ENCODE measurements around the gene TSHZ2.
"Not testable (repeated sequence)": the region's sequence is repeated elsewhere in the genome, so short reads cannot be mapped to it uniquely, and the experiment has no call there.

The TSHZ2 gene

GRCh38 chr20:53515749-53516148 lies 543.6 kb downstream of the TSHZ2 start:
- no peak for DNase-seq (ENCODE audit: low read depth)
- no peak overlapping the region for H3K4me3 ChIP-seq (ENCODE audit: low read depth, low read length)

GRCh38 chr20:53517146-53517545 lies 545.0 kb downstream of the TSHZ2 start:
- no peak for DNase-seq (ENCODE audit: low read depth)
- H3K4me3 ChIP-seq (ENCODE audit: low read depth, low read length) = no peak overlapping the region

GRCh38 chr20:53521421-53521820 lies 549.3 kb downstream of the TSHZ2 start:
- DNase-seq (ENCODE audit: low read depth); H3K4me3 ChIP-seq (ENCODE audit: low read depth, low read length): not testable (repeated sequence)

- DNase-seq (ENCODE audit: low read depth) = no peak
- H3K4me3 ChIP-seq (ENCODE audit: low read depth, low read length) = no peak overlapping the region
These were observed 549.9 kb downstream of the TSHZ2 start for GRCh38 chr20:53522026-53522425.

GRCh38 chr20:53522696-53523095 lies 550.5 kb downstream of the TSHZ2 start:
- H3K4me3 ChIP-seq (ENCODE audit: low read depth, low read length) = no peak overlapping the region
- DNase-seq (ENCODE audit: low read depth) = no peak

GRCh38 chr20:53523615-53524014 lies 551.5 kb downstream of the TSHZ2 start:
- not testable (repeated sequence) for H3K4me3 ChIP-seq (ENCODE audit: low read depth, low read length); DNase-seq (ENCODE audit: low read depth)

- no peak for DNase-seq (ENCODE audit: low read depth)
- H3K4me3 ChIP-seq (ENCODE audit: low read depth, low read length) = no peak overlapping the region
These were observed 552.6 kb downstream of the TSHZ2 start for GRCh38 chr20:53524589-53525312.

GRCh38 chr20:53527196-53527595 lies 555.0 kb downstream of the TSHZ2 start:
- no peak overlapping the region for H3K4me3 ChIP-seq (ENCODE audit: low read depth, low read length)
- no peak for DNase-seq (ENCODE audit: low read depth)

- no peak overlapping the region for H3K4me3 ChIP-seq (ENCODE audit: low read depth, low read length)
- no peak for DNase-seq (ENCODE audit: low read depth)
These were observed 557.5 kb downstream of the TSHZ2 start for GRCh38 chr20:53529658-53530057.

- DNase-seq (ENCODE audit: low read depth) = no peak
These were observed 558.3 kb downstream of the TSHZ2 start for GRCh38 chr20:53530440-53530839.

GRCh38 chr20:53532654-53533312 lies 560.6 kb downstream of the TSHZ2 start:
- not testable (repeated sequence) for DNase-seq (ENCODE audit: low read depth); H3K4me3 ChIP-seq (ENCODE audit: low read depth, low read length)

More at GRCh38 chr20:53530440-53530839, 558.3 kb downstream of the TSHZ2 start:
- H3K4me3 ChIP-seq (ENCODE audit: low read depth, low read length) = no peak overlapping the region

- H3K4me3 ChIP-seq (ENCODE audit: low read depth, low read length) = no peak overlapping the region
- DNase-seq (ENCODE audit: low read depth) = no peak
These were observed 561.3 kb downstream of the TSHZ2 start for GRCh38 chr20:53533500-53533899.

GRCh38 chr20:53534037-53534436 lies 561.9 kb downstream of the TSHZ2 start:
- DNase-seq (ENCODE audit: low read depth) = no peak
- H3K4me3 ChIP-seq (ENCODE audit: low read depth, low read length) = no peak overlapping the region

- DNase-seq (ENCODE audit: low read depth) = no peak
- H3K4me3 ChIP-seq (ENCODE audit: low read depth, low read length) = no peak overlapping the region
These were observed 563.7 kb downstream of the TSHZ2 start for GRCh38 chr20:53535878-53536277.

- not testable (repeated sequence) for H3K4me3 ChIP-seq (ENCODE audit: low read depth, low read length); DNase-seq (ENCODE audit: low read depth)
These were observed 564.2 kb downstream of the TSHZ2 start for GRCh38 chr20:53536382-53536781.

GRCh38 chr20:53539516-53539915 lies 567.4 kb downstream of the TSHZ2 start:
- no peak overlapping the region for H3K4me3 ChIP-seq (ENCODE audit: low read depth, low read length)

More at GRCh38 chr20:53539516-53539915, 567.4 kb downstream of the TSHZ2 start:
- DNase-seq (ENCODE audit: low read depth) = no peak
